HG02840 (cell line): ENCODE data around the gene FAM13B.
"Not testable (repeated sequence)": the region's sequence is repeated elsewhere in the genome, so short reads cannot be mapped to it uniquely, and the experiment has no call there.

Source experiments
- ATAC-seq: cut with Tn5 transposase; IDR thresholded peaks from one replicate; pipeline ENCODE4 v1.9.1; 2021; ENCODE audit warnings: mild to moderate bottlenecking, moderate library complexity, moderate number of reproducible peaks; ENCODE audit not compliant: unreplicated experiment, low FRiP score

FAM13B gene

DNA sequence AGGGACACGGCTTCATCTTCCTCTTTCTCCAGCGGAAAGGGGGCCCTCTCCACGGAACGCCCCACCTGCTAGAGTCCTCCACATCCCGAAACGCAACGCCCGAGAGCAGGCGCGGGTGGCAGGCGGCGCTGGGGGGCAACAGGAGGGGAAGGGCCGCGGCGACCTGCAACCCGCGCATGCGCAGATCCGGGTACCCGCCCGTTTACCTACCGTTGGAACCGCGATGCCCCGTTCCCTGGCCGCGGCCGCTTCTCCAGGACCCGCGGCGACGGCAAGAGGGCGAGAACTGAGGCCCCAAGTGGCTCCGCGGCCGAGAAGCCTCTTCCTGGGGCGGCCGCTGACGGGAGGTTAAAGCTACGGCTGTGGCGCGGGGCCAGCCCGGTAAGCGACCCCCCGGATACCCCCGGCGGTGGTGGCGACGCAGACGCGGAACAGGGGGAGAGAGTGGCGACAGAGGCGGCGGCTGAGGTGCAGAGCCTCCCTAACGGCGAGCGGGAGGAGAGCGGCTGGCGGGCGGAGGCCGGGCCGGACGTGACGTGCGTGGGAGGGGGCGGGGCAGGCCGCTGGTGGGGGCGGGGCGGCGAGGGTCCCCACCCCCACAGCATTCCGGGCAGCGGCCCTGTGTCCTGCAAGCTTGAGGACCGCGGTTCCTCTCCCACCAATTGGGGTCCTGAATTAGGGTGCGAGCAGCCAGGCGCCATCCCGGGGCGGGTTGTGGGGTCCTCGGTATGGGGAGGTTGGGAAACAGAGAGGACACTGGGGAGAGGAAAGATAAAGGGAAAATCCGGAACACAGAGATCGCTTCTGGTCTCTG is at the start of gene FAM13B:
TSS of gene FAM13B (minus strand) at position 508 of the 814 bp plus-strand sequence. CDS start 13,968 bp downstream, outside the sequence.
- peak; percentile 42 for ATAC-seq

DNA sequence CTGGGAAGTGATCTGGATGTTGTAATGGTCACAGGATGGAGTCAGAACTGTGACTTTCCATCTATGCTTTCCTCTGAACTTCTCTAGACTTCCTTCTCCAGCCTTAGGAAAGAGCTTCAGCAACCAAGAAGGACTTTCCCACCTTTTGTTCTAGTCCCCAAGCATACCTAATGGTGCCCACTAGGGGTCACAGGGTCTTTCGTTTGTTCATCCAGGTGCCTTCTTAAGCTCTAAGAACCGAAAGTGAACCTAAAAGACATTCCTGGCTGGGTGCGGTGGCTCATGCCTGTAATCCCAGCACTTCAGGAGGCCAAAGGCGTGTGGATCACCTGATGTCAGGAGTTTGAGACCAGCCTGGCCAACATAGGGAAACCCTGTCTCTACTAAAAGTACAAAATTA is 49.2 kb upstream of the FAM13B start:
- ATAC-seq, result no peak

DNA sequence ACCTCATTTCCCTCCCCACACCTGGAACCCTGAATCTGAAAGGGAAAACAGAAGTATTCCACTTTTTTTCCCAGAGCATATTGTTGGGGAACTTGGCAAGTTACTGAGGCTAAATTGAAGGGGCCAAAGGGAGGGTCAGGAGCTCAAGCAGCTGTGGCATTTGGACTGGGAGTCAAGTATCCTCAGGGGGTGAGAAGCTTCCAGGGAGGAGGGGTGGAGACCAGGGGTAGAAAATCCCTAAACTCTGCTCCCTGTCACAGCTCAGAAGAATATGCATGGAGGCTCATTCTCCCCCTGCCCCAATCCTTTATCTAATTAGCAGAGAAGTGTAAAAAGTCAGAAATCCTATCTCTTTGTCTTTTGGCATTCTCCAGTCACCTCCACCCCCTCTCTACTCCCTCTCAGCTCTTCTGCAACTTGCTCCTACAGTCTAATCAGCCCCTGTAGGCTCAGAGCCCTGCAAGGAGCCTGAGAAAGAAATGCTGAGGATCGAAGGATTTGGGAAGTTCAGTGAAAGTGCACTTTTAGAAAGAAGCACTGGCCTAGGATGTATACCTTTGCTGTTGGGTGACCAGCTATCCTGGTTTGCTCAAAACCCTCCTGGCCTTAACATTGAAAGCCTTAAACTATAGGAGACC is 45.2 kb upstream of the FAM13B start:
- no peak for ATAC-seq

DNA sequence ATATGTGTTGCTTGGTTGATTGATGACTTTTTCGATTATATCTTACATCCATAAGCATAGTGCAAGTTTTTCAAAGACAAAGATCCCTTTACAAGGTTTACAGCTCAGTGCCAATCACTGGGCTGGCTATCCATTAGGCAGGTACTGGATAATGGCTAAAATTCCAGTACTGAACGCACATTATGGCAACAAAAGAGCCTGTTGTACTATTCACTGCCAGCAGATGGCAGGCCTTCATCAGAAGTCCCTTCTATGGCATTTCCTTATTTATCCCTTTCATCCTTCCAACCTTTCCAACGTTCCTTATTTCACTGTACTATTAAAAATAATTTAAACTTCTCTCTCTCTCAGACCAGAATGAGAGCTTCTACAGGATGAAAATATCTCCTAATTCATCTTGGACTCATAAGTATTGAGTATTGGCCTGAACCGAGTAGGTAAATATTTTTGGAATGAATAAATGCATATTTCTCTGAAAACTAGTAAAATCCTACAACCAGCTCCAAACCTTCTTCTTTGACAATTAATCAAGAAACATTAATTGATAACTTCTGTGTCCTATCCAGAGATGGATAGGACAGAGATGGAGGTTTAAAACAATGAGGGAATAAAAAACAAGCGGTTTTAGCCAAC is 44.3 kb upstream of the FAM13B start:
- ATAC-seq, result no peak

DNA sequence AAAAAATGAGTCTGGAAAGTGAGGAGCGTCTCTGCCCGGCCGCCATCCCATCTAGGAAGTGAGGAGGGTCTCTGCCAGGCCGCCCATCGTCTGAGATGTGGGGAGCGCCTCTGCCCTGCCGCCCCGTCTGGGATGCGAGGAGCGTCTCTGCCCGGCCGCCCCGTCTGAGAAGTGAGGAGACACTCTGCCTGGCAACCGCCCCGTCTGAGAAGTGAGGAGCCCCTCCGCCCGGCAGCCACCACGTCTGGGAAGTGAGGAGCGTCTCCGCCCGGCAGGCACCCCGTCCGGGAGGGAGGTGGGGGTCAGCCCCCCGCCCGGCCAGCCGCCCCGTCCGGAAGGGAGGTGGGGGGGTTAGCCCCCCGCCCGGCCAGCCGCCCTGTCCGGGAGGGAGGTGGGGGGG is 37.1 kb upstream of the FAM13B start:
- ATAC-seq, result not testable (repeated sequence)

DNA sequence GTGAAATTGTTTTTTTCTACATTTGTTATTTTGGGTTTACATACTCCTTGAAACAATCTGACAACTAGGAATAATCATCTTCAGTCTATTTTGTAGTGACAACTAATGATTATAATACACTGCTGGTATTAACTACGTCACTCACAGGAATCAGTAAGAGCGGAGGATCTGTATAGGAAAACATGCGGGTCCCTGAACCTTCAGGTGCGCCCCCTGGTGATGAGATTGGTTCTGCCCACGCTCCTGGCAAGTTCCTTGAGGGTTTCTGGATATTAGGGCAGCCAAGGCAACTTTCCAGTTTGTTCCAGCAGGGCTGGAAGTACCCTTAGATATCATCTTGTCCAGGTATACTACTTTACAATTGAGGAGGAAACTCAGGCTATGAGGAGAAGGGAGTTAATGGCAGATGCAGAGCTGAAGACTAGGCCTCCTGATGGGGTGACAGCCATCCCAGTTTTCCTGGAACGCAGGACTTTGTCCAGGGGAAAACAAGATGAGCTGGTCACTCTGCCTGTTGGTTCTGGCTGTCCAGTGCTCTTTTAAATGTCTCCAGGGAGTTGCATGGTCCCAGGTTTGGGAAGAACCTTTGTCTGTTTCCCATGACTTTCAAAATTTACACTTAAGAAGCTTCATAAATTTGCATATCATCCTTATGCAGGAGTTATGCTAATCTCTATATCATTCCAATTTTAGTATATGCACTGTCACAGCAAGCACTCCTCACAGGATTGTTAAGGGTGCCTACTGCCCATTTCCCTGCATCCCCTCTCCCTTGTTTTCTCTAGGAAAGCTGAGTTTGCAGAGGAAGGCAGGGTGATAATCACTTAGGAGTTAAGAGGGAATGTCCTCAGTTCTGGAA is 36.1 kb upstream of the FAM13B start:
- ATAC-seq, result no peak

DNA sequence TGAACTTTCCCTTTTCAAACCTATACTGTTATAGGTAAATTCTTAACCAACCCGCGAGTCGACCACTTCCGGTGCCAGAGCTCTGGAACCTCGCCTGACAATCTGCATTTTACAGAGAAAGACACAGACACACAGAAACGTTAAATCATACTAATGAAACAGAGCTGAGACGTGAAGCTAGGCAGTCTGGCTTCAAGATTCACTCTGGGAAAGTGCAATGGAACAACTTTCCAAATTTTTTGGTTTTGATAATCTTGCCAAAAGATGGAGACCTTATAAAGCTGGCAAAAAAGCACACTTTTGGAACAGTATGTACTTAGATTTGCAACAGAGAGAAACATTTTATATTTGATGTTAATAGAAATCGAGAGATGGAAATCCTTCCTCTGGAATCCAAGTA is 35.1 kb upstream of the FAM13B start:
- no peak for ATAC-seq

DNA sequence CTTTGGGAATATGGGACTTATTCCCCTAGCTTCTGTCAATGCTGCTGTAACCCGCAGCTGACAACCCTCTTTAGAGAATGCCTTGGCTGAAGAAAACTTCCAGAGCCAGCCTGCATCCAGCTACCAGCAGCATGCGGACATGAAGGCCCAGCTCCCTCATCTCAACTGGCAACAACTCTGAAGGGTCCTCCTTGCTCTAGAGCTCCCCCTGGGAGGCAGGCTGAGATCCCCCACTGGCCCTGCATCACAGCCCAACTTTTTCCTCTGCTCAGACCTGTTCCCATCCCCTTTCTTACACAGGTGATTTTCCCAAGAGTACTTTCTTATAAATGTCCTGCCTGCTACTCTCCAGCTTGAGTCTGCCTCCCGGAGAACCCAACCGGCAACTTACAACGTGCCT is 32.2 kb upstream of the FAM13B start:
- no peak for ATAC-seq

DNA sequence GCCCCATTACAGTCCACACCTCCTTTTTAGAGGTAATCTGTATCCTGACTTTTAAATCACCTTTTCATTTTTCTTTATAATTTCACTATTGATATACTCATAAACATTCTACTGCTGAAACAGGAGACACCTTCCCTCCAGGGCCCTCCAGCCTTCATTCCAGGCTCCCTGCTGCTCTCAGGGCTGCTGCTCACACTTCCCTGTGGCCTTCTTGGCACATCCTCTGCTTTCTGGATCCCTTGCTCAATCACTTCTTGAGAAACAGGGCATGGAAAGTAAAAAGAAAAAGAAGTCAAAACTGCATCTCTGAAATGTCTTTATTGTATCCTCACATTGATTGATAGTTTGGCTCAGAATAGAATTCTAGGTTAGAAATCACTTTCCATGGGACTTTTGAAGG is 31.6 kb upstream of the FAM13B start:
- no peak for ATAC-seq

DNA sequence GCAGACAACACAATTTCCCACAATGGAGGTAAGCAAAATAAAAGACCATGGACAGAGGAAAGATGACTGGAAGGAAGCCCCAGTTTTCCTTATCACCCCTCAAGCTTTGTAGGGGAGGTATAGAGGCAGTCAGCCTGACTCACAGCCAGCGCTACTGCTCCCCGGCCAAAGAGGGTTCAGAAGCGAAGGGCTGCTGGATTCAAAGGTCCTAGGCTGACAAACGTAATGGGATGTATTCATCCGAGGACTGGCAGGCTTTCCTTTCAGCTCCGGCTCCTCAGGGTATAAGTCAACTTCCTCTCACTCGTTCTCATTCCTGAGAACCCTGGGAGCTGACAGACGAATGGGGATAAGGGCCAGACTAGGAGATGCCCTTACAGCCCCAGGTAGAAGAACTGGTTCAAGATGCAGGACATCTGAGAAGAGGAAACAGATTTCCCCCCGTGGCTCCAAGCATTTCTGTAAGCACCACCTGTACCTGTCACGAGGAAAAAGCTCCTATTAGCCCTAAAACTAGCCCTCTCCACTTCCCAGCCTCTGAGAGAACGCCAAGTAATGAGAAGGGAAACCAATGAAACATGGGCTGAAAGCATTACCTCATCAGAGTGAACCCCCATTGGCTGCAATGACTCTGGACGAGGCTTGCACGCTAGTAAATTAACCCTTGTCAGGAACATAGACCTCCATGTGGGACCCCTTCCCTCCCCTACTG is 22.1 kb upstream of the FAM13B start:
- ATAC-seq, result no peak

DNA sequence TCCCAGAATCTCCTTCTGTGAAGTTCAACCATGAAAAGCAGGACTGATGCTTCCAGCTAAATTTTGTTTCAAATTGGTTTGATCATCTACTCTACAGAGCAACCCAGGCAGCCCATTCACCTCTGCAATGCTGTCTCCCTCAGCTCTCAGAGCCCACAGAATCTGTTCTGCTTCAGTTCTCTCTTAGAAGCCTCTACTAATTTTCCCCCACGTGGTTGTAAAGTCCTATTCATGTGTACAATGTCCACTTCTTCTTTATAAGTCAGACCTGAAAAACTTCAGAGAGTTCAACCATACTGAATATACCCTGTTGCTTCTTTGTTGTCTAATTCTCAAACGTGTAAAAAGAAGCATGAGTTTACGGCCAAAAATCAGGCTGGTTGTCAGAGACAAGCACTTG is 21.3 kb upstream of the FAM13B start:
- ATAC-seq, result no peak

DNA sequence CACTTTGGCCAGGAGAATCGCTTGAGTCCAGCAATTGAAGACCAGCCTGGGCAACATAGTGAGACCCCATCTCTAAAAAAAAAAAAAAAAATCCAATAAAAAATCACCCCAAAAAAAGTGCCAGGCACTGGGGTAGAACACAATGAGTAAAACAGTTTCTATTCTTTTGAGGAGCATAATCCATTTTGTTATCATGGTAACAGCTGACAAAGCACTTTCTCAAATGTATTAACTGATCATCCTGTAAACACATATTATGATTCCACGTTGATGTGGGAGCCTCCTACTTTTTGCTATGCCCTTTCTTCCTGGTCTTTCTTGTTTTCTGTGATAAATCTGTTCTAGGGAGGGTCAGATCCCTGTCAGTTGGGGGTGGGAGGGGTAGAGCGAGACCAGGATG is 20.7 kb upstream of the FAM13B start:
- ATAC-seq, result no peak

DNA sequence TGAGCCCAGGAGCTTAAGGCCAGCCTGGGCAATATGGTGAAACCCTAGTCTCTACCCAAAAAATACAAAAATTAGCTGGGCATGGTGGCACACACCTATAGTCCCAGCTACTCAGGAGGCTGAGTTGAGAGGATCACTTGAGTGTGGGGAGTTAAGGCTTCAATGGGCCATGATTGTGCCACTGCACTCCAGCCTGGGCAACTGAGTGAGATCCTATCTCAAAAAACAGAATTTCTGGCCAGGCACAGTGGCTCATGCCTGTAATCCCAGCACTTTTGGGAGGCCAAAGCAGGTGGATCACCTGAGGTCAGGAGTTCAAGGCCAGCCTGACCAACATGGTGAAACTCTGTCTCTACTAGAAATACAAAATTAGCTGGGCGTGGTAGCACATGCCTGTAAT is 19.8 kb upstream of the FAM13B start:
- ATAC-seq, result not testable (repeated sequence)

DNA sequence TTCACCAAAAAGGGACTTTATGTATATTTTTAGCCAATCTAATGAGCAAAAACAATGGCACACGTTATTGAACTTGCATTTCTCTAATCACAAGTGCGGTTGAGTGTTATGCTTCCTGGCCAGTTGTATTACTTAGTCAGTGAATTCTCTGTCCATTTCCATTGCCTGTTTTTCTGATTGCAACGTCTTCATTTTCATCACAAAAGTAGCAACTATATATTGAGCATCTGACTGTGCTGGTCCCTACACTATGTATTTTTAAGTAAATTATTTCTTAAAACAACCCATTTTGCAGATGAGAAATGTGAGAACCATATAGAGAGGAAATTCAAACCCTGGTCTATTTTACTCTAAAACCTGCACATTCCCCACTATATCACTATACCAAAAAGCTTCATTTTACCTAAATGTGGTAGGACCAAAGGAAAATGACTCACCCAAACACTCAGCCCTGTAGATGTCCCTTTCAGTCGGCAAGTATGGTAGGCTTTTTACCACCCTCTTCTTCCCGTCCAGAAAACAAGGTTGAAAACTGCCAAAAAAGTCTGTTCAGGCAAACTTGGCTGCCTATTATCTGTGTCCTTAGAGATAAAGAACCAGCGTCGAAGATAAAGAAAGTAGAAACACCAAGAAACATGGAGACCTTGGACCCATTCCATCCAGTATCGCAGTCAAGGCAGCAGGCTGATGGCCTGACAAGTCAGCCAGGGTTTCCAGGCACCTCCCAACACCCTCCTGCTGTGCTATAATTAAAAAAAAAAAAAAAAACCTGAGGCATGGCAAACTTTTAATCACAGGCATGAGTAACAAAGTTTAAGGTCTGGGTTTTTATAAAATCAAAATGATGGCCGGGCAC is 18.8 kb upstream of the FAM13B start:
- ATAC-seq, result no peak

DNA sequence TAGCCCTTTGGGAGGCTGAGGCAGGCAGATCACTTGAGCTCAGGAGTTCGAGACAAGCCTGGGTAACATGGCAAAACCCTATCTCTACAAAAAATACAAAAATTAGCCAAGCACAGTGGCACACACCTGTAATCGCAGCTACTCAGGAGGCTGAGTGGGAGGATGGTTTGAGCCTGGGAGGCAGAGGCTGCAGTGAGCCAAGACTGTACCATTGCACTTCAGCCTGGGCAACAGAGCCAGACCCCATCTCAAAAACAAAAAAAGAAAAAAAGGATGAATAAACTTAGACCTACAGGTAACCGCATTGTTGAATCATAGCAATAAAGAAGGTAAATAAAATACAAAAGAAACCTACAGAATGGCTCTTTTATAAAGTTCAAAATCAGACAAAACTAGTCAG is 12.4 kb upstream of the FAM13B start:
- not testable (repeated sequence) for ATAC-seq

DNA sequence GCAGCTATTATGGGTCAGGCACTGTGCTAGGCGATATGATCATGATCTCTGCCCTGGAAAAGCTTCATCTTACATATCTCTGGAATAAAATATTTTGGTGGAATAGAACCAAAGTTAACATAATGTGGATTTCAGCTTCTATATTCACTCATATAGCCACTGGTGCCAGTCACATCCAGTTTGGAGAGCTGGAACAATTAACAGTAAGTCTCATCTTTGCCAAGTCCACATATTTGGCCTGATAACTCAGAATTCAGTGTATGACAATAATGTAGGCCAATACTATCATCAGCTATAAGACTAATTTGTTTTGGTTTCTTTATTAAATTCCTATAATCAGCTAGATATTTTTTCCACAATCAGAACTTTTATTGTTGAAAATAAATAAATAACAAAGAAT is 5.9 kb upstream of the FAM13B start:
- no peak for ATAC-seq

DNA sequence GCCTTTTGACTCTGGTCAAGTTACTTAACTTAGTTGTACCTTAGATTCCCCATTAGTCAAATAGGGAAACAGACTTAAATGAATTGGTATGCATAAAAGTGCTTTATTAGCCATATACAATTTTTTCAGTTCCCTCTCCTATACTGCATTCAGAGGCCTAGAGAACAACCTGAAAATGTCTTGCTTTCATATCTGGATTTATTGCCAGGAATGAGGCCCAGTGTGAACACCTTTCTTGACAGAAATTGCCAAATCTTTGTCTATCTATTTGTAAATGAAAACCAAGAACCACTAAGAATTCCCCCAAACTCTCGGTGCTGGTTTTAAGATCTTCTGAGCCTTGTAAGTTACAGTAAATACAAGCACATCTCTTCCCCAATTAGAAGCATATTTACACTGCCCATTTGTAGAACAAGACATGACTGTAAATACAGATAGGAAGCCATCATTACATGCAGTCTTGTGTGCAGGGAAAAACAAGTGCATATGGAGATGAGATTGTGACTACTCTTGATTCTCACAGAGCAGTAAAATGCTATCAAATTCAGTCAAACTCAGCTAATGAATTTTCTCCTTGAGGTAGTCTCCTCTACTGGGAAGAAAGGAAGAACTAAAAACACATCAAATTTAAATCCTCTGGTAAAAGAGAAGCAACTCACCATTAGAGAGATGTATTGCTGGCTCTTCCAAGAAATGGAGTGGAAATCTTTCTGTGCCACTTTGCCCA is 5.2 kb upstream of the FAM13B start:
- no peak for ATAC-seq

DNA sequence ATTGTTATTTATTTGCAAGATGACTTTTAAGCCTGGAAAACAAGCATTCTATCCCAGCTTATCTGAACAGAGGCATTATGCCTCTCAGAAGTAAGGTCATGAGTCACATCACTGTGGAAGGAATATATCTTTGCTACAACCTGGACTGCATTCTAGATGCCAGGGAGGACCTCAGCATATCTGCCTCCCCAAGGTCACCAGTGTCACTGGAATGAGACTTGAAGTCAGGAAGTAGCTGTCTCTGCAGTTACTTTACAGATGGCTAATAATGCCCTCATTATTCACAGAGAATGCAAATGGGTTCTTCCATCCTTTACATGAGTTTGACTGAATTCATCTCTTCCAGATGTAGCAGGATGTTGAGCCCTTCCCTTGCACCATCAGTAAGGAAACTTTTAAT is 4.4 kb upstream of the FAM13B start:
- no peak for ATAC-seq
